Measurements from ENCODE around the gene HOXC9.

DNA sequence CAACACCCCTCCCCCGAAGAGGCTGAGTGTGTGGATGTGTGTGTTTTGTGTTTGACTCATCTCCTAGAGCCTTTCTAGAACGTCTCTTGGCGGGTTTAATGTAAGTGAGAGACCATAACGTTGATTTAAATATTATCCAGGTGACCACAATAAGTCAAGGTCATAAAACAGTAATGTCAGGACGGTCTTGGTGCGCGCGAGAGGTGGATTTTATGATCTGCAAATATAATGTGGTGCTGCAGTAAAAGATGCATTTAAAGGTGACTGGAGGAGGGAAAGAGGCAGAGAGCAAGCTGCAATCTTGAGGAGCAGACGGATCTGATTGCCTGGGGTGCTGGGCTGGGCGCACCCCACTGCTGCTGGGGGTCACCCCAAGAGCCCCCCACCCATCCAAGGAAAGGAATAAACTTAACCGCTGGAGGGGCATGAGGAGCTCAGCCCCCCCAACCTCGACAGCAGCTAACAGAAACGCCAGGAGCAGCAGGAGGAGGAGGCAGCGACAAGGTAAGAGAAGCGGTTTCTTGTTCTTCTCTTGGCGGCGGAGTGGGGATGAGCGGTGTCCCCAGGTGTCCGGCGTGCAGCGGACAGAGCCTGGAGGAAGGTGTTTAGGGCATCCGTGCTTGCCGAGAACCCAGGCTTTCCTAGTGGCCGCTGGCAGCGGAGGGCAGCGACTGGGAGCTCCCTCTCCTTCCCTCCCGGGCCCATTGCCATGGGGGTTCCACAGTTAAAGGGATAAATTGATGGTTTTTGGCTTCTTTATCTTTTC lies 9.5 kb upstream of the HOXC9 start:
- TF ChIP-seq TRIM24 (IDR thresholded peaks at IDR 0.05), result no peak
- no peak for TF ChIP-seq NONO (IDR thresholded peaks at IDR 0.05; ENCODE audit: low read depth in 2 of 2, low read length in 1 of 2)
- TF ChIP-seq GATA2 (CRISPR knock-in tag; IDR thresholded peaks at IDR 0.05), result no peak
- no peak for TF ChIP-seq MYC (IDR thresholded peaks at IDR 0.05; ENCODE audit: low read depth, low read length)
- TF ChIP-seq MYC (CRISPR knock-in tag; IDR thresholded peaks at IDR 0.05; ENCODE audit: borderline replicate concordance, low read depth), result no peak
- TF ChIP-seq ZNF263 (CRISPR knock-in tag; IDR thresholded peaks at IDR 0.05; ENCODE audit: borderline replicate concordance), result no peak
- TF ChIP-seq FUS (optimal IDR thresholded peaks at IDR 0.05; ENCODE audit: low read depth, low read length), result no peak
